ENCODE results near the gene WFDC10A. TPM values are rescaled to one million over a fixed set of nuclear protein-coding genes. Genes with fewer than 3 reads are reported as not detected.
"Not testable (repeated sequence)": the region's sequence is repeated elsewhere in the genome, so short reads cannot be mapped to it uniquely, and the experiment has no call there.

The WFDC10A gene
- total and polyA plus RNA-seq, 2 donors (not counting 3 experiments of a cell fraction or from before 2014, with no cell fraction given): not detected

GRCh38 chr20:45649312-45649863 is 19.8 kb downstream of the WFDC10A start:
- H3K27ac ChIP-seq (ENCODE audit: insufficient read depth, low read depth, low read length): no peak overlapping the region
- CTCF ChIA-PET: no interaction called here
- H3K79me2 ChIP-seq (ENCODE audit: control insufficient read depth, insufficient read depth, low read length): no peaks in the 10 kb centered on the region
- TF ChIP-seq MYC (IDR thresholded peaks at IDR 0.05; ENCODE audit: low read depth, low read length): no peak
- no peak for TF ChIP-seq MAX (IDR thresholded peaks at IDR 0.05; ENCODE audit: insufficient read depth, insufficient read length)
- no peak for TF ChIP-seq EZH2 (IDR thresholded peaks at IDR 0.05; ENCODE audit: borderline replicate concordance, low read depth, low read length, severe bottlenecking)
- TF ChIP-seq JUN (IDR thresholded peaks at IDR 0.05; ENCODE audit: borderline replicate concordance, insufficient read depth, insufficient read length, low read depth): no peak
- TF ChIP-seq, protein P1, sequence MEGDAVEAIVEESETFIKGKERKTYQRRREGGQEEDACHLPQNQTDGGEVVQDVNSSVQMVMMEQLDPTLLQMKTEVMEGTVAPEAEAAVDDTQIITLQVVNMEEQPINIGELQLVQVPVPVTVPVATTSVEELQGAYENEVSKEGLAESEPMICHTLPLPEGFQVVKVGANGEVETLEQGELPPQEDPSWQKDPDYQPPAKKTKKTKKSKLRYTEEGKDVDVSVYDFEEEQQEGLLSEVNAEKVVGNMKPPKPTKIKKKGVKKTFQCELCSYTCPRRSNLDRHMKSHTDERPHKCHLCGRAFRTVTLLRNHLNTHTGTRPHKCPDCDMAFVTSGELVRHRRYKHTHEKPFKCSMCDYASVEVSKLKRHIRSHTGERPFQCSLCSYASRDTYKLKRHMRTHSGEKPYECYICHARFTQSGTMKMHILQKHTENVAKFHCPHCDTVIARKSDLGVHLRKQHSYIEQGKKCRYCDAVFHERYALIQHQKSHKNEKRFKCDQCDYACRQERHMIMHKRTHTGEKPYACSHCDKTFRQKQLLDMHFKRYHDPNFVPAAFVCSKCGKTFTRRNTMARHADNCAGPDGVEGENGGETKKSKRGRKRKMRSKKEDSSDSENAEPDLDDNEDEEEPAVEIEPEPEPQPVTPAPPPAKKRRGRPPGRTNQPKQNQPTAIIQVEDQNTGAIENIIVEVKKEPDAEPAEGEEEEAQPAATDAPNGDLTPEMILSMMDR (IDR thresholded peaks at IDR 0.05; ENCODE audit: extremely low read depth in 1 of 2, insufficient read depth in 1 of 2, low read depth in 1 of 2, low read length in 2 of 2): no peak
- no peak for TF ChIP-seq POLR2AphosphoS5 (IDR thresholded peaks at IDR 0.05; ENCODE audit: insufficient read depth, low read depth, low read length)
- TF ChIP-seq FOS (IDR thresholded peaks at IDR 0.05; ENCODE audit: borderline replicate concordance, insufficient read depth, low read length): no peak
- TF ChIP-seq POLR2A (IDR thresholded peaks at IDR 0.05; ENCODE audit: low read depth, low read length): no peak
- TF ChIP-seq GATA2 (IDR thresholded peaks at IDR 0.05; ENCODE audit: insufficient read depth, insufficient read length, low read depth, low read length): no peak
- no peaks in the 10 kb centered on the region for H3K4me1 ChIP-seq (ENCODE audit: control insufficient read depth, extremely low read depth, insufficient read depth, low read length)
- dilution Hi-C loops (cut with MboI; ENCODE audit: extremely low pct_ligation_motif_present, low sequenced_read_pairs) (no loop called here), intact Hi-C loops (cut with micrococcal nuclease) (no loop called here)
- BruUV-seq (replicated peaks): no TSS peak
- no peak overlapping the region for H3K4me3 ChIP-seq (replicated peaks in 1 of 3; ENCODE audit: insufficient read depth in 1 of 3, low read depth in 1 of 3, low read length in 3 of 3)
- no peak overlapping the region for H2AFZ ChIP-seq (ENCODE audit: low read depth, low read length)
- no peak for FAIRE-seq
- no peaks in the 10 kb centered on the region for H3K9me3 ChIP-seq (replicated peaks; ENCODE audit: control insufficient read depth, insufficient read depth, low read length)
- no peak overlapping the region for H3K9ac ChIP-seq (replicated peaks; ENCODE audit: extremely low read depth, insufficient read depth, low read length)
- POLR2A ChIA-PET: no interaction called here
- DNase-seq (ENCODE audit: low read depth, low spot score): no peak
- H4K20me1 ChIP-seq (replicated peaks; ENCODE audit: control insufficient read depth, extremely low read depth, insufficient read depth, low read length): no peaks in the 10 kb centered on the region
- no peaks in the 10 kb centered on the region for H3K9me1 ChIP-seq (replicated peaks; ENCODE audit: control insufficient read depth, extremely low read depth, insufficient read depth, low read length)
- no peaks in the 10 kb centered on the region for H3K36me3 ChIP-seq (ENCODE audit: control insufficient read depth in 2 of 2, extremely low read depth in 1 of 2, insufficient read depth in 2 of 2, low read length in 2 of 2)
- no peaks in the 10 kb centered on the region for H3K27me3 ChIP-seq (ENCODE audit: control insufficient read depth in 2 of 2, insufficient read depth in 2 of 2, low read length in 2 of 2)
- H3K4me2 ChIP-seq (ENCODE audit: insufficient read depth, low read length): no peak overlapping the region

DNA sequence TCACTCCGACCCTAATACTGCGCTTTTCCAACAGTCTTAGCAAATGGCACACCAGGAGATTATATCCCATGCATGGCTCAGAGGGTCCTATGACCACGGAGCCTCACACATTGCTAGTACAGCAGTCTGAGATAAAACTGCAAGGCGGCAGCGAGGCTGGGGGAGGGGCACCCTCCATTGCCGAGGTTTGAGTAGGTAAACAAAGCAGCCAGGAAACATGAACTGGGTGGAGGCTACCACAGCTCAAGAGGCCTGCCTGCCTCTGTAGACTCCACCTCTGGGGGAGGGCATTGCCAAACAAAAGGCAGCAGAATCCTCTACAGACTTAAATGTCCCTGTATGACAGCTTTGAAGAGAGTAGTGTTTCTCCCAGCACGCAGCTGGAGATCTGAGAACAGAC is 22.2 kb downstream of the WFDC10A start:
- H3K4me2 ChIP-seq (ENCODE audit: insufficient read depth, low read length); POLR2A ChIA-PET; H3K9me3 ChIP-seq (replicated peaks; ENCODE audit: control insufficient read depth, insufficient read depth, low read length); H2AFZ ChIP-seq (ENCODE audit: low read depth, low read length); H4K20me1 ChIP-seq (replicated peaks; ENCODE audit: control insufficient read depth, extremely low read depth, insufficient read depth, low read length); DNase-seq (ENCODE audit: low read depth, low spot score); BruUV-seq (replicated peaks); H3K36me3 ChIP-seq (ENCODE audit: control insufficient read depth in 2 of 2, extremely low read depth in 1 of 2, insufficient read depth in 2 of 2, low read length in 2 of 2); H3K27ac ChIP-seq (ENCODE audit: insufficient read depth, low read depth, low read length); H3K9ac ChIP-seq (replicated peaks; ENCODE audit: extremely low read depth, insufficient read depth, low read length); CTCF ChIA-PET; H3K4me3 ChIP-seq (replicated peaks in 1 of 3; ENCODE audit: insufficient read depth in 1 of 3, low read depth in 1 of 3, low read length in 3 of 3); H3K4me1 ChIP-seq (ENCODE audit: control insufficient read depth, extremely low read depth, insufficient read depth, low read length); H3K9me1 ChIP-seq (replicated peaks; ENCODE audit: control insufficient read depth, extremely low read depth, insufficient read depth, low read length); dilution Hi-C loops (cut with MboI; ENCODE audit: extremely low pct_ligation_motif_present, low sequenced_read_pairs); intact Hi-C loops (cut with micrococcal nuclease); FAIRE-seq; H3K27me3 ChIP-seq (ENCODE audit: control insufficient read depth in 2 of 2, insufficient read depth in 2 of 2, low read length in 2 of 2); H3K79me2 ChIP-seq (ENCODE audit: control insufficient read depth, insufficient read depth, low read length): not testable (repeated sequence)

DNA sequence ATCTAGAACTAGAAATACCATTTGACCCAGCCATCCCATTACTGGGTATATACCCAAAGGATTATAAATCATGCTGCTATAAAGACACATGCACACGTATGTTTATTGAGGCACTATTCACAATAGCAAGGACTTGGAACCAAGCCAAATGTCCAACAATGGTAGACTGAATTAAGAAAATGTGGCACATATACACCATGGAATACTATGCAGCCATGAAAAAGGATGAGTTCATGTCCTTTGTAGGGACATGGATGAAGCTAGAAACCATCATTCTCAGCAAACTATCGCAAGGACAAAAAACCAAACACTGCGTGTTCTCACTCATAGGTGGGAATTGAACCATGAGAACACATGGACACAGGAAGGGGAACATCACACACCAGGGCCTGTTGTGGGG is 27.5 kb downstream of the WFDC10A start:
- H3K79me2 ChIP-seq (ENCODE audit: control insufficient read depth, insufficient read depth, low read length); H3K9me3 ChIP-seq (replicated peaks; ENCODE audit: control insufficient read depth, insufficient read depth, low read length); H3K9me1 ChIP-seq (replicated peaks; ENCODE audit: control insufficient read depth, extremely low read depth, insufficient read depth, low read length); H3K9ac ChIP-seq (replicated peaks; ENCODE audit: extremely low read depth, insufficient read depth, low read length); FAIRE-seq; H3K4me3 ChIP-seq (replicated peaks in 1 of 3; ENCODE audit: insufficient read depth in 1 of 3, low read depth in 1 of 3, low read length in 3 of 3); dilution Hi-C loops (cut with MboI; ENCODE audit: extremely low pct_ligation_motif_present, low sequenced_read_pairs); H4K20me1 ChIP-seq (replicated peaks; ENCODE audit: control insufficient read depth, extremely low read depth, insufficient read depth, low read length); POLR2A ChIA-PET; H3K36me3 ChIP-seq (ENCODE audit: control insufficient read depth in 2 of 2, extremely low read depth in 1 of 2, insufficient read depth in 2 of 2, low read length in 2 of 2); H3K4me2 ChIP-seq (ENCODE audit: insufficient read depth, low read length); BruUV-seq (replicated peaks); H2AFZ ChIP-seq (ENCODE audit: low read depth, low read length); DNase-seq (ENCODE audit: low read depth, low spot score); intact Hi-C loops (cut with micrococcal nuclease); H3K27me3 ChIP-seq (ENCODE audit: control insufficient read depth in 2 of 2, insufficient read depth in 2 of 2, low read length in 2 of 2); CTCF ChIA-PET; H3K27ac ChIP-seq (ENCODE audit: insufficient read depth, low read depth, low read length); H3K4me1 ChIP-seq (ENCODE audit: control insufficient read depth, extremely low read depth, insufficient read depth, low read length): not testable (repeated sequence)
